Measurements from ENCODE around the gene CLEC3B. TPM values are rescaled to one million over a fixed set of nuclear protein-coding genes. Genes with fewer than 3 reads are reported as not detected.

Gene CLEC3B
- total RNA-seq, 1 experiment from 2014 or later = 1.8 TPM

GRCh38 chr3:45023675-45024074, 2.4 kb upstream of the CLEC3B start:
- no peak overlapping the region for H2AFZ ChIP-seq (ENCODE audit: low read length)
- intact Hi-C loops (cut with micrococcal nuclease) = no loop called here
- H3K27me3 ChIP-seq (ENCODE audit: low read length) = no peaks in the 10 kb centered on the region
- DNase-seq (no peak), ATAC-seq (no peak)
- H3K9me2 ChIP-seq (replicated peaks; ENCODE audit: low read length) = no peaks in the 10 kb centered on the region
- no peaks in the 10 kb centered on the region for H3F3A ChIP-seq (ENCODE audit: low read length, unreplicated experiment)
- H4K20me1 ChIP-seq (ENCODE audit: low read length) = no peaks in the 10 kb centered on the region
- ChIA-PET CTCF (no interaction called here), POLR2A (ENCODE audit: unreplicated experiment) (no interaction called here)
- no peak overlapping the region for H3K4me3 ChIP-seq (ENCODE audit: low read length)
- no peak for TF ChIP-seq CTCF (conservative IDR thresholded peaks at IDR 0.05; ENCODE audit: low read depth, low read length)
- TF ChIP-seq EZH2phosphoT487 (IDR thresholded peaks at IDR 0.05; ENCODE audit: borderline replicate concordance, low read length) = no peak
- no peak for TF ChIP-seq EZH2 (IDR thresholded peaks at IDR 0.05; ENCODE audit: low read length, unreplicated experiment)
- no peaks in the 10 kb centered on the region for H3K79me2 ChIP-seq (ENCODE audit: low read length)
- no peak overlapping the region for H3K9ac ChIP-seq (ENCODE audit: low read length)
- no TSS peak for BruUV-seq (replicated peaks)
- no peak overlapping the region for H3K4me2 ChIP-seq (ENCODE audit: low read length)
- no peak overlapping the region for H3K27ac ChIP-seq (ENCODE audit: low read length)
- H3K4me1 ChIP-seq (ENCODE audit: insufficient read depth, low read length) = 0 out of 2 replicates have a peak, but pooled peaks cover 7% of the 10 kb centered on the region
- no peaks in the 10 kb centered on the region for H3K36me3 ChIP-seq (ENCODE audit: low read depth, low read length)
- no peaks in the 10 kb centered on the region for H3K9me3 ChIP-seq (ENCODE audit: low read length)

GRCh38 chr3:45024542-45025255, 1.4 kb upstream of the CLEC3B start:
- intact Hi-C loops (cut with micrococcal nuclease) = no loop called here
- 0 out of 2 replicates have a peak, but pooled peaks cover 7% of the 10 kb centered on the region for H3K4me1 ChIP-seq (ENCODE audit: insufficient read depth, low read length)

More at GRCh38 chr3:45024542-45025255, 1.4 kb upstream of the CLEC3B start:
- no peak overlapping the region for H3K27ac ChIP-seq (ENCODE audit: low read length)
- ATAC-seq (no peak), DNase-seq (no peak)
- no peak overlapping the region for H3K4me3 ChIP-seq (ENCODE audit: low read length)
- BruUV-seq (replicated peaks) = no TSS peak
- no peaks in the 10 kb centered on the region for H3K79me2 ChIP-seq (ENCODE audit: low read length)
- no peaks in the 10 kb centered on the region for H4K20me1 ChIP-seq (ENCODE audit: low read length)
- no peaks in the 10 kb centered on the region for H3K9me3 ChIP-seq (ENCODE audit: low read length)
- H2AFZ ChIP-seq (ENCODE audit: low read length) = no peak overlapping the region
- CTCF ChIA-PET = no interaction called here
- H3K9me2 ChIP-seq (replicated peaks; ENCODE audit: low read length) = no peaks in the 10 kb centered on the region
- H3K36me3 ChIP-seq (ENCODE audit: low read depth, low read length) = no peaks in the 10 kb centered on the region
- no peak for TF ChIP-seq EZH2phosphoT487 (IDR thresholded peaks at IDR 0.05; ENCODE audit: borderline replicate concordance, low read length)
- no peak for TF ChIP-seq CTCF (conservative IDR thresholded peaks at IDR 0.05; ENCODE audit: low read depth, low read length)
- TF ChIP-seq EZH2 (IDR thresholded peaks at IDR 0.05; ENCODE audit: low read length, unreplicated experiment) = no peak
- H3K4me2 ChIP-seq (ENCODE audit: low read length) = no peak overlapping the region
- no peaks in the 10 kb centered on the region for H3F3A ChIP-seq (ENCODE audit: low read length, unreplicated experiment)
- no peaks in the 10 kb centered on the region for H3K27me3 ChIP-seq (ENCODE audit: low read length)
- POLR2A ChIA-PET (ENCODE audit: unreplicated experiment) = no interaction called here
- H3K9ac ChIP-seq (ENCODE audit: low read length) = no peak overlapping the region
